H1 (cell line): ENCODE data around the gene CROCC. TPM values are rescaled to one million over a fixed set of nuclear protein-coding genes. Genes with fewer than 3 reads are reported as not detected.

Experiments
- CTCF ChIA-PET: fragments of 300-600 bp; sonication (Branson Sonifier 250); formaldehyde crosslinking; loops from one replicate; lab custom pipeline; 2021; ENCODE audit not compliant: partially characterized antibody; lab: Charles Lee
- POLR2A ChIA-PET: fragments of 300-600 bp; sonication (Branson Sonifier 250); formaldehyde crosslinking; loops from one replicate; lab custom pipeline; 2021; ENCODE audit warnings: inconsistent platforms; ENCODE audit not compliant: partially characterized antibody; lab: Charles Lee
- DNase-seq, 2 experiments: peaks; one replicate each; pipeline versions ENCODE4 v3.0.0 to v3.0.0-alpha.2; 2010 to 2022; ENCODE audit warnings: low spot score in 2 of 2, low read depth in 1 of 2, mixed read lengths in 1 of 2
- FAIRE-seq: peaks from 2 replicates; lab custom pipeline; 2011; peaks lifted over from hg19 to GRCh38; lab: Jason Lieb, UNC
- H2AFZ ChIP-seq: 2 replicates; pipeline ENCODE4 v1.8.1; 2012; ENCODE audit warnings: low read length, inconsistent platforms
- H2AK5ac ChIP-seq: 2 replicates; pipeline ENCODE4 v1.6.1; 2013; ENCODE audit warnings: low read depth, low read length
- H2BK120ac ChIP-seq: replicated peaks from 2 replicates; pipeline ENCODE3; 2013; ENCODE audit warnings: low read depth, low read length, inconsistent platforms
- H2BK12ac ChIP-seq: 2 replicates; pipeline ENCODE4 v1.6.1; 2013; ENCODE audit warnings: low read depth, low read length
- H2BK15ac ChIP-seq: 2 replicates; pipeline ENCODE4 v1.6.1; 2013; ENCODE audit warnings: low read length
- H2BK20ac ChIP-seq: 2 replicates; pipeline ENCODE4 v1.6.1; 2013; ENCODE audit warnings: low read length
- H2BK5ac ChIP-seq: 2 replicates; pipeline ENCODE4 v1.6.1; 2013; ENCODE audit warnings: low read depth, low read length
- H3K14ac ChIP-seq: 2 replicates; pipeline ENCODE4 v1.6.1; 2013; ENCODE audit warnings: inconsistent platforms; ENCODE audit not compliant: insufficient read length
- H3K18ac ChIP-seq: 2 replicates; pipeline ENCODE4 v1.6.1; 2013; ENCODE audit warnings: low read length; ENCODE audit errors: extremely low read depth
- H3K23ac ChIP-seq: 2 replicates; pipeline ENCODE4 v1.6.1; 2013; ENCODE audit warnings: inconsistent platforms; ENCODE audit not compliant: insufficient read length
- H3K23me2 ChIP-seq: 2 replicates; pipeline ENCODE4 v1.6.1; 2013; ENCODE audit warnings: low read depth, low read length
- H3K27ac ChIP-seq: 2 replicates; pipeline ENCODE4 v1.6.1; 2011; ENCODE audit warnings: low read depth, low read length, inconsistent platforms
- H3K27me3 ChIP-seq, 4 experiments: replicated peaks in 1 of 4; 1 replicate in 1 of 4; 2 replicates in 3 of 4; pipeline versions ENCODE4 v1.6.1 to v1.8.1; 2011 to 2013; ENCODE audit warnings: low read length in 3 of 4, mild to moderate bottlenecking in 3 of 4, inconsistent platforms in 2 of 4, mixed read lengths in 2 of 4, moderate library complexity in 1 of 4; ENCODE audit not compliant: control insufficient read depth in 3 of 4, insufficient read depth in 3 of 4; ENCODE audit errors: extremely low read depth in 1 of 4
- H3K36me3 ChIP-seq, 4 experiments: 2 replicates each; pipeline versions ENCODE4 v1.6.1 to v1.8.1; 2011 to 2013; ENCODE audit warnings: mild to moderate bottlenecking in 4 of 4, low read length in 3 of 4, moderate library complexity in 2 of 4, control low read depth in 1 of 4, inconsistent platforms in 1 of 4; ENCODE audit not compliant: insufficient read depth in 4 of 4, control insufficient read depth in 2 of 4
- H3K4ac ChIP-seq: replicated peaks from 2 replicates; pipeline ENCODE3; 2013; ENCODE audit warnings: low read length, low read depth, mixed read lengths, inconsistent platforms; ENCODE audit not compliant: insufficient read length
- H3K4me1 ChIP-seq, 4 experiments: replicated peaks in 1 of 4; 1 replicate in 1 of 4; 2 replicates in 3 of 4; pipeline versions ENCODE4 v1.6.1 to v1.8.1; 2011 to 2013; ENCODE audit warnings: low read length in 3 of 4, inconsistent platforms in 2 of 4, mixed read lengths in 1 of 4; ENCODE audit not compliant: insufficient read depth in 4 of 4, control insufficient read depth in 3 of 4
- H3K4me2 ChIP-seq, 2 experiments: 2 replicates each; pipeline versions ENCODE4 v1.6.1 to v1.8.1; 2011 to 2013; ENCODE audit warnings: low read depth in 2 of 2, low read length in 2 of 2, control low read depth in 1 of 2, inconsistent platforms in 1 of 2, mild to moderate bottlenecking in 1 of 2; ENCODE audit not compliant: insufficient read depth in 1 of 2
- H3K4me3 ChIP-seq, 4 experiments: fragments of 200-600, 300-600 bp in 1 of 4; sonication (generic), shearing (Covaris generic), sonication (Bioruptor Twin) in 1 of 4; 2 replicates each; pipeline versions ENCODE4 v1.5.1 to v1.8.1; 2011 to 2016; ENCODE audit warnings: low read length in 4 of 4, low read depth in 3 of 4, control low read depth in 2 of 4, inconsistent platforms in 2 of 4, mild to moderate bottlenecking in 2 of 4, mixed read lengths in 1 of 4, moderate library complexity in 1 of 4; ENCODE audit not compliant: insufficient read depth in 2 of 4; ENCODE audit errors: extremely low read depth in 1 of 4
- H3K56ac ChIP-seq: replicated peaks from 2 replicates; pipeline ENCODE3; 2013; ENCODE audit warnings: low read depth, mild to moderate bottlenecking, mixed read lengths, low read length, inconsistent platforms; ENCODE audit not compliant: insufficient read length
- H3K79me1 ChIP-seq: 2 replicates; pipeline ENCODE4 v1.6.1; 2013; ENCODE audit warnings: low read depth, low read length, control low read depth
- H3K79me2 ChIP-seq, 2 experiments: 2 replicates each; pipeline versions ENCODE4 v1.6.1 to v1.8.1; 2012 to 2013; ENCODE audit warnings: low read length in 2 of 2, mild to moderate bottlenecking in 2 of 2, inconsistent platforms in 1 of 2; ENCODE audit not compliant: insufficient read depth in 2 of 2, control insufficient read depth in 1 of 2
- H3K9ac ChIP-seq, 4 experiments: replicated peaks in 1 of 4; 1 replicate in 1 of 4; 2 replicates in 3 of 4; pipeline versions ENCODE4 v1.6.1 to v1.8.1; 2011 to 2013; ENCODE audit warnings: low read depth in 3 of 4, low read length in 3 of 4, control low read depth in 2 of 4, mild to moderate bottlenecking in 2 of 4, moderate library complexity in 2 of 4, inconsistent platforms in 1 of 4; ENCODE audit errors: extremely low read depth in 1 of 4
- H3K9me3 ChIP-seq, 2 experiments: 2 replicates each; pipeline versions ENCODE4 v1.6.1 to v1.8.1; 2012 to 2013; ENCODE audit warnings: mild to moderate bottlenecking in 2 of 2, moderate library complexity in 2 of 2, control low read depth in 1 of 2, inconsistent platforms in 1 of 2, low read depth in 1 of 2, low read length in 1 of 2, mixed read lengths in 1 of 2; ENCODE audit not compliant: insufficient read depth in 2 of 2
- H4K20me1 ChIP-seq, 2 experiments: replicated peaks in 1 of 2; 2 replicates each; pipeline versions ENCODE3 to v1.8.1; 2011 to 2013; ENCODE audit warnings: inconsistent platforms in 2 of 2, low read length in 2 of 2, mild to moderate bottlenecking in 1 of 2; ENCODE audit not compliant: insufficient read depth in 2 of 2, control insufficient read depth in 1 of 2
- H4K5ac ChIP-seq: 2 replicates; pipeline ENCODE4 v1.6.1; 2013; ENCODE audit warnings: low read length, low read depth, mixed read lengths, inconsistent platforms; ENCODE audit not compliant: insufficient read length
- H4K8ac ChIP-seq: 2 replicates; pipeline ENCODE4 v1.8.0; 2013; ENCODE audit warnings: mild to moderate bottlenecking, moderate library complexity, low read length, inconsistent platforms; ENCODE audit not compliant: insufficient read depth; ENCODE audit errors: extremely low read depth
- H4K91ac ChIP-seq: replicated peaks from 2 replicates; pipeline ENCODE3; 2013; ENCODE audit warnings: low read length, mixed read lengths, inconsistent platforms; ENCODE audit not compliant: insufficient read length
- SP4 ChIP-seq: IDR thresholded peaks from 2 replicates; pipeline ENCODE4 v1.6.1; 2012; ENCODE audit warnings: low read length, inconsistent platforms
- WGBS, 2 experiments: shearing (Covaris generic) in 1 of 2; methylation state at CpG; one replicate each; pipeline versions ENCODE4 v1.1.6 to v1.1.7; 2013 to 2015; ENCODE audit warnings: low lambda C conversion rate in 2 of 2, mixed read lengths in 2 of 2, inconsistent platforms in 1 of 2, low coverage in 1 of 2, missing lambda C conversion rate in 1 of 2; ENCODE audit not compliant: insufficient replicate concordance in 2 of 2, insufficient coverage in 1 of 2, insufficient read length in 1 of 2; ENCODE audit errors: extremely low coverage in 1 of 2, missing lambda C conversion rate in 1 of 2; 5-methylcytosine and 5-hydroxymethylcytosine counted together
- polyA plus RNA-seq, 7 experiments: library from polyadenylated mRNA; depleted of rRNA in 3 of 7; stranded (reverse) in 5 of 7; unstranded in 2 of 7; fragments of >200 nt in 5 of 7; fragments of 200-250 nt in 2 of 7; gene quantifications; 1 replicate in 5 of 7; 2 replicates in 1 of 7; 4 replicates in 1 of 7; pipeline versions ENCODE4 v1.2.1 to v1.2.3, GENCODE V29; 2011 to 2013; ENCODE audit warnings: missing spikeins in 2 of 7, mixed read lengths in 2 of 7
- small RNA-seq: library from polyadenylated mRNA; stranded (forward); fragments of <200 nt; extraction: miRNeasy Mini kit (QIAGEN cat#:217004); gene quantifications from one replicate; pipeline ENCODE3, GENCODE V24; 2013; ENCODE audit not compliant: insufficient read depth
- total RNA-seq: library from RNA; stranded (reverse); fragmentation: NEBNext Ultra II Directional; extraction: Animal tissue kit (Norgen Biotek cat#: 25700); gene quantifications from 2 replicates; pipeline ENCODE4 v1.2.1, GENCODE V29; 2021

The CROCC gene
- total and polyA plus RNA-seq, 2 of the 8 experiments (the other 6 are each of a cell fraction or from before 2014, with no cell fraction given) = 12.1 to 39.5 TPM

- Histone ChIP-seq H2BK12ac (no peak overlapping the region), H3K14ac (no peak overlapping the region), H3K4ac (no peak overlapping the region), H4K5ac (no peak overlapping the region), H3K4me1 (no peaks in the 10 kb centered on the region), H2BK120ac (no peak overlapping the region), H3K4me2 (no peak overlapping the region), H3K18ac (no peak overlapping the region), H2AK5ac (no peak overlapping the region), H3K4me3 (no peak overlapping the region), H3K27ac (no peak overlapping the region), H2BK20ac (no peak overlapping the region), H4K20me1 (peaks cover 0 to 2% of the 10 kb centered on the region in 2 experiments), H4K8ac (no peak overlapping the region), H3K79me1 (no peaks in the 10 kb centered on the region), H3K9me3 (no peaks in the 10 kb centered on the region), H3K56ac (no peak overlapping the region), H3K36me3 (peaks cover 28 to 83% (median 45%) of the 10 kb centered on the region in 4 experiments), H3K23me2 (no peaks in the 10 kb centered on the region), H3K9ac (no peak overlapping the region), H2BK5ac (no peak overlapping the region), H3K23ac (no peak overlapping the region), H3K79me2 (no peaks in the 10 kb centered on the region), H2BK15ac (no peak overlapping the region), H2AFZ (no peak overlapping the region), H4K91ac (no peak overlapping the region), H3K27me3 (no peaks in the 10 kb centered on the region)
- CTCF ChIA-PET = interaction anchor here (0.8 to 2.6 kb wide), 7 partner anchors 9 to 74 kb away, joined by 3 to 8 read pairs (median 5); partner anchors contain the start of genes ATP13A2 and MFAP2
- WGBS, 2 experiments = 85% methylated on average over 10 of the region's 10 CpGs; no CpG with 5 or more reads in 1 of the 2 experiments
- POLR2A ChIA-PET = interaction anchor here (1.1 to 1.4 kb wide), 2 partner anchors 8 to 25 kb away, joined by 3 read pairs; no protein-coding TSS in a partner anchor
- FAIRE-seq (no peak), DNase-seq (no peak)
- no peak for TF ChIP-seq SP4
These were observed 100.2 kb downstream of the CROCC start for GRCh38 chr1:17021896-17022295.

Small RNAs within 50 kb of the gene (small RNA-seq; reads per million reads assigned to genes)
- gene RNU1-2 = not detected
- gene RNU1-5P = not detected

Other genes starting within 250 kb of the CROCC start
- gene RNU1-4, start 181.4 kb upstream of the CROCC start, total RNA-seq = 1,303 and 1,497 TPM in 2 replicates
- under 0.01 and 145 TPM in 2 replicates for gene RNU1-4, start 181.4 kb upstream of the CROCC start, polyA plus RNA-seq (2011; rRNA removed)
- gene RNU1-2, start 26.0 kb upstream of the CROCC start, total RNA-seq = 1,303 and 1,497 TPM in 2 replicates
- gene RNU1-2, start 26.0 kb upstream of the CROCC start, polyA plus RNA-seq (2011; rRNA removed) = under 0.01 and 145 TPM in 2 replicates
- gene MFAP2, start 58.7 kb downstream of the CROCC start, total RNA-seq = 172 and 188 TPM in 2 replicates
- gene MFAP2, start 58.7 kb downstream of the CROCC start, polyA plus RNA-seq (2011; rRNA removed) = 326 and 394 TPM in 2 replicates
- 82.1 and 89.8 TPM in 2 replicates for gene ATP13A2, start 90.0 kb downstream of the CROCC start, total RNA-seq
- 83.6 and 137 TPM in 2 replicates for gene ATP13A2, start 90.0 kb downstream of the CROCC start, polyA plus RNA-seq (2011; rRNA removed)
- 90.7 and 98.7 TPM in 2 replicates for gene SDHB, start 132.1 kb downstream of the CROCC start, total RNA-seq
- gene SDHB, start 132.1 kb downstream of the CROCC start, polyA plus RNA-seq (2011; rRNA removed) = 67.1 and 84.0 TPM in 2 replicates
- 5.8 and 7.5 TPM in 2 replicates for gene PADI2, start 197.5 kb downstream of the CROCC start, total RNA-seq
- 1.6 and 2.5 TPM in 2 replicates for gene PADI2, start 197.5 kb downstream of the CROCC start, polyA plus RNA-seq (2011; rRNA removed)